Measurements from ENCODE around the gene HS3ST5. TPM values are rescaled to one million over a fixed set of nuclear protein-coding genes. Genes with fewer than 3 reads are reported as not detected.

HS3ST5 gene
- total and polyA plus RNA-seq, 10 donors = not detected

GRCh38 chr6:114366899-114367298 lies 24.1 kb upstream of the HS3ST5 start:
- Histone ChIP-seq H3K9me3 (no peaks in the 10 kb centered on the region), H3K27ac (no peak overlapping the region), H3K4me1 (no peaks in the 10 kb centered on the region), H3K27me3 (replicated peaks in 1 of 7) (no peaks in the 10 kb centered on the region), H3K4me3 (no peak overlapping the region), H3K36me3 (no peaks in the 10 kb centered on the region)
- intact Hi-C loops (cut with DNase I; ENCODE audit: low total_unique reads) = no loop called here
- TF ChIP-seq POLR2AphosphoS5 (IDR thresholded peaks at IDR 0.05) = no peak
- TF ChIP-seq, protein P1, sequence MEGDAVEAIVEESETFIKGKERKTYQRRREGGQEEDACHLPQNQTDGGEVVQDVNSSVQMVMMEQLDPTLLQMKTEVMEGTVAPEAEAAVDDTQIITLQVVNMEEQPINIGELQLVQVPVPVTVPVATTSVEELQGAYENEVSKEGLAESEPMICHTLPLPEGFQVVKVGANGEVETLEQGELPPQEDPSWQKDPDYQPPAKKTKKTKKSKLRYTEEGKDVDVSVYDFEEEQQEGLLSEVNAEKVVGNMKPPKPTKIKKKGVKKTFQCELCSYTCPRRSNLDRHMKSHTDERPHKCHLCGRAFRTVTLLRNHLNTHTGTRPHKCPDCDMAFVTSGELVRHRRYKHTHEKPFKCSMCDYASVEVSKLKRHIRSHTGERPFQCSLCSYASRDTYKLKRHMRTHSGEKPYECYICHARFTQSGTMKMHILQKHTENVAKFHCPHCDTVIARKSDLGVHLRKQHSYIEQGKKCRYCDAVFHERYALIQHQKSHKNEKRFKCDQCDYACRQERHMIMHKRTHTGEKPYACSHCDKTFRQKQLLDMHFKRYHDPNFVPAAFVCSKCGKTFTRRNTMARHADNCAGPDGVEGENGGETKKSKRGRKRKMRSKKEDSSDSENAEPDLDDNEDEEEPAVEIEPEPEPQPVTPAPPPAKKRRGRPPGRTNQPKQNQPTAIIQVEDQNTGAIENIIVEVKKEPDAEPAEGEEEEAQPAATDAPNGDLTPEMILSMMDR (IDR thresholded peaks at IDR 0.05 in 8 of 11, conservative IDR thresholded peaks at IDR 0.05 in 3 of 11) = no peak
- TF ChIP-seq POLR2A (IDR thresholded peaks at IDR 0.05) = no peak
- no peak for DNase-seq

- no peaks in the 10 kb centered on the region for H3K4me1 ChIP-seq
- no peaks in the 10 kb centered on the region for H3K36me3 ChIP-seq
- intact Hi-C loops (cut with DNase I; ENCODE audit: low total_unique reads) = no loop called here
- WGBS, 5 donors = 72 to 91% (median 81%) methylated on average over 1 of the region's 1 CpG
- no peaks in the 10 kb centered on the region for H3K27me3 ChIP-seq (replicated peaks in 1 of 7)
- no peak overlapping the region for H3K4me3 ChIP-seq
- H3K27ac ChIP-seq = no peak overlapping the region
- no peaks in the 10 kb centered on the region for H3K9me3 ChIP-seq
- no peak for DNase-seq
- TF ChIP-seq POLR2A (IDR thresholded peaks at IDR 0.05) (no peak), POLR2AphosphoS5 (IDR thresholded peaks at IDR 0.05) (no peak)
- TF ChIP-seq, protein P1 (IDR thresholded peaks at IDR 0.05 in 8 of 11, conservative IDR thresholded peaks at IDR 0.05 in 3 of 11) = no peak
Observed at GRCh38 chr6:114364301-114364700, 21.5 kb upstream of the HS3ST5 start.

- no peak overlapping the region for H3K4me3 ChIP-seq
- no peaks in the 10 kb centered on the region for H3K36me3 ChIP-seq
- DNase-seq = no peak
- no peaks in the 10 kb centered on the region for H3K27me3 ChIP-seq (replicated peaks in 1 of 7)
- TF ChIP-seq, protein P1 (IDR thresholded peaks at IDR 0.05 in 8 of 11, conservative IDR thresholded peaks at IDR 0.05 in 3 of 11) = no peak
- TF ChIP-seq POLR2A (IDR thresholded peaks at IDR 0.05) (no peak), POLR2AphosphoS5 (IDR thresholded peaks at IDR 0.05) (no peak)
- H3K9me3 ChIP-seq = no peaks in the 10 kb centered on the region
- H3K4me1 ChIP-seq = no peaks in the 10 kb centered on the region
- no peak overlapping the region for H3K27ac ChIP-seq
- 82 to 93% (median 90%) methylated on average over 2 of the region's 2 CpGs for WGBS, 5 donors
- intact Hi-C loops (cut with DNase I; ENCODE audit: low total_unique reads) = no loop called here
Observed at GRCh38 chr6:114362957-114363356, 20.1 kb upstream of the HS3ST5 start.

DNA sequence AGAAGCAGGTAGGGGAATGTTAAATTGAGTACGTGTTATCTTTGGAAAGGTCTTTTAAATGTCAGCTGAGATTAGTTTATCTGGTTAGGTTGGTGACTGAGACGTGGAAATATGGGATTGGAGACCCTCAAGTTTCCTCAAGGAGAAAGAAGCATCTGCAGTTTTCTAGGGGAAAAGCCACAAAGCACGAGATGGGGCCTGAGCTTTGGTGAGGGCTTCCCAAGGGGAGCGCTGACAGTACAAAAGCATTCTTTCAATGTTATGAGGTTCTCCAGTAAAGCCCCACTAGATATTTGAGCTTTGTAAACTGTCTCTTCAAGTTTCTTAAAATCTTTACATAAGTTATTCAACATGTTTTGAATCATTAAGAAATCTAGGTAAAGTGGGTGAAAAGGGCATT lies 19.6 kb upstream of the HS3ST5 start:
- TF ChIP-seq POLR2AphosphoS5 (IDR thresholded peaks at IDR 0.05) (no peak), POLR2A (IDR thresholded peaks at IDR 0.05) (no peak)
- TF ChIP-seq, protein P1 (IDR thresholded peaks at IDR 0.05 in 8 of 11, conservative IDR thresholded peaks at IDR 0.05 in 3 of 11) = no peak
- Histone ChIP-seq H3K9me3 (no peaks in the 10 kb centered on the region), H3K4me1 (no peaks in the 10 kb centered on the region), H3K4me3 (no peak overlapping the region), H3K36me3 (no peaks in the 10 kb centered on the region), H3K27ac (no peak overlapping the region), H3K27me3 (replicated peaks in 1 of 7) (no peaks in the 10 kb centered on the region)
- intact Hi-C loops (cut with DNase I; ENCODE audit: low total_unique reads) = no loop called here
- DNase-seq = no peak
- 77 to 86% (median 78%) methylated on average over 4 of the region's 4 CpGs for WGBS, 5 donors
